HEK293T (cell line): ENCODE measurements around the gene ATXN2.

Source experiments
- CTCF ChIA-PET: fragments of 350-600 bp; formaldehyde crosslinking; extraction: SDS; loops from one replicate; lab custom pipeline; 2021; ENCODE audit warnings: antibody characterized with exemption, inconsistent platforms; lab: Yijun Ruan, JAX
- POLR2A ChIA-PET: fragments of 350-600 bp; formaldehyde crosslinking; extraction: SDS; loops from one replicate; lab custom pipeline; 2020; ENCODE audit warnings: antibody characterized with exemption, inconsistent platforms; lab: Yijun Ruan, JAX
- DNase-seq: peaks from one replicate; pipeline ENCODE4 v3.0.0; 2012; ENCODE audit warnings: mixed read lengths; ENCODE audit errors: extremely low spot score
- ARNT ChIP-seq: fragments of 450-650 bp; IDR thresholded peaks from 2 replicates; pipeline ENCODE4 v1.6.1; 2017; ENCODE audit warnings: mild to moderate bottlenecking
- BHLHE40 ChIP-seq: fragments of 450-650 bp; IDR thresholded peaks from 2 replicates; pipeline ENCODE4 v1.6.1; 2016; ENCODE audit warnings: mild to moderate bottlenecking, moderate library complexity, borderline replicate concordance
- CTBP1 ChIP-seq: fragments of 450-650 bp; IDR thresholded peaks from 2 replicates; pipeline ENCODE4 v1.6.1; 2016; ENCODE audit warnings: borderline replicate concordance
- ELF4 ChIP-seq: fragments of 450-650 bp; IDR thresholded peaks from 2 replicates; pipeline ENCODE4 v1.6.1; 2017; ENCODE audit warnings: antibody characterized with exemption
- FOXA1 ChIP-seq: fragments of 450-650 bp; IDR thresholded peaks from 2 replicates; pipeline ENCODE4 v1.6.1; 2016; ENCODE audit warnings: mild to moderate bottlenecking
- FOXK2 ChIP-seq: fragments of 450-650 bp; IDR thresholded peaks from 2 replicates; pipeline ENCODE4 v1.6.1; 2016; ENCODE audit warnings: mild to moderate bottlenecking
- FOXM1 ChIP-seq: fragments of 450-650 bp; IDR thresholded peaks from 2 replicates; pipeline ENCODE4 v1.6.1; 2017; ENCODE audit warnings: mild to moderate bottlenecking, borderline replicate concordance
- HDGF ChIP-seq: fragments of 450-650 bp; IDR thresholded peaks from 2 replicates; pipeline ENCODE4 v1.6.1; 2017; ENCODE audit warnings: antibody characterized with exemption, borderline replicate concordance
- L3MBTL2 ChIP-seq: fragments of 450-650 bp; conservative IDR thresholded peaks from 2 replicates; pipeline ENCODE4 v1.6.1; 2016; ENCODE audit warnings: mild to moderate bottlenecking
- LEF1 ChIP-seq: fragments of 450-650 bp; IDR thresholded peaks from 2 replicates; pipeline ENCODE4 v1.6.1; 2017; ENCODE audit warnings: mild to moderate bottlenecking, borderline replicate concordance
- NFRKB ChIP-seq: fragments of 450-650 bp; IDR thresholded peaks from 2 replicates; pipeline ENCODE4 v1.6.1; 2016; ENCODE audit warnings: mild to moderate bottlenecking, moderate library complexity
- PKNOX1 ChIP-seq: fragments of 450-650 bp; IDR thresholded peaks from 2 replicates; pipeline ENCODE4 v1.6.1; 2016
- SP1 ChIP-seq: fragments of 450-650 bp; IDR thresholded peaks from 2 replicates; pipeline ENCODE4 v1.6.1; 2017
- SUZ12 ChIP-seq: fragments of 450-650 bp; IDR thresholded peaks from 2 replicates; pipeline ENCODE4 v1.6.1; 2016; ENCODE audit warnings: mild to moderate bottlenecking
- TARDBP ChIP-seq: fragments of 450-650 bp; IDR thresholded peaks from 2 replicates; pipeline ENCODE4 v1.6.1; 2016
- ZNF384 ChIP-seq: fragments of 450-650 bp; IDR thresholded peaks from 2 replicates; pipeline ENCODE4 v1.6.1; 2016

ATXN2 gene

DNA sequence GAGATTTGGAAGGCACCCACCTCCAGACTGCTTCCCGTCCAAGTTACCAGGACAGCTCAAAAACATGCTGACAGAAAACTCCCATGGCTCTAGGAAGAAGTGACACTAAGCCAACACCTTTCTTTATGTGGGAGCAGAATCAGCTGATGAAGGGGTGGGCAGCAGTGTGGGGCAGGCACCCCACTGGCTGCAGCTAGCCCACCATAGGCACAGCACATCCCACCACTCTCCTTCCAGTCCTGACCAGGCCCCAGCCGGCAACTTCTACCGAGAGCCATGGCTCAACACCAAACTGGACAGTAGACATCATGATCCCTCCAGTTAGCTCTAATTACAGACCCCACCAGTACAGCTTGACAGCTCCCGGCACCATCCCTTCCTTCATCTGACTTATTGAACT is 148.4 kb downstream of the ATXN2 start:
- CTCF ChIA-PET = interaction anchor here (1.8 to 2.8 kb wide), 2 partner anchors 52 to 54 kb away, joined by 14 to 37 read pairs; no protein-coding TSS in a partner anchor
- TF ChIP-seq L3MBTL2 (no peak), FOXK2 (no peak), ZNF384 (no peak), FOXA1 (no peak), ARNT (no peak)
- no peak for DNase-seq
- POLR2A ChIA-PET = no interaction called here

GRCh38 chr12:111448846-111449790 is 150.0 kb downstream of the ATXN2 start:
- no peak for TF ChIP-seq PKNOX1
- no peak for TF ChIP-seq FOXM1
- no peak for TF ChIP-seq ZNF384
- TF ChIP-seq SUZ12 = no peak
- TF ChIP-seq ELF4 = no peak
- TF ChIP-seq L3MBTL2 = no peak
- TF ChIP-seq HDGF = no peak
- no peak for TF ChIP-seq LEF1
- no peak for TF ChIP-seq FOXK2
- DNase-seq = no peak
- ChIA-PET POLR2A (no interaction called here), CTCF (interaction anchor here (0.6 to 1.5 kb wide), 3 partner anchors 52 to 232 kb away, joined by 3 to 6 read pairs (median 3); no protein-coding TSS in a partner anchor)

GRCh38 chr12:111448266-111448830 is 150.8 kb downstream of the ATXN2 start:
- ChIA-PET POLR2A (no interaction called here), CTCF (interaction anchor here (1.5 kb wide), 1 partner anchor 51 kb away, joined by 6 read pairs; no protein-coding TSS in a partner anchor)
- no peak for TF ChIP-seq LEF1
- no peak for TF ChIP-seq BHLHE40
- no peak for TF ChIP-seq L3MBTL2
- TF ChIP-seq ELF4 = no peak
- TF ChIP-seq NFRKB = no peak
- TF ChIP-seq TARDBP = no peak
- no peak for TF ChIP-seq SP1
- TF ChIP-seq ARNT = no peak
- TF ChIP-seq FOXM1 = no peak
- no peak for TF ChIP-seq SUZ12
- TF ChIP-seq ZNF384 = no peak
- no peak for TF ChIP-seq PKNOX1
- no peak for TF ChIP-seq HDGF
- TF ChIP-seq FOXK2 = no peak
- no peak for TF ChIP-seq CTBP1
- TF ChIP-seq FOXA1 = no peak
- no peak for DNase-seq

- TF ChIP-seq SP1 (no peak), SUZ12 (no peak), FOXK2 (no peak), LEF1 (no peak), FOXA1 (no peak), PKNOX1 (no peak), L3MBTL2 (no peak), FOXM1 (no peak), TARDBP (no peak), ZNF384 (no peak), HDGF (no peak), NFRKB (no peak), ELF4 (no peak), BHLHE40 (no peak), ARNT (no peak), CTBP1 (no peak)
- CTCF ChIA-PET = no interaction called here
- POLR2A ChIA-PET = interaction anchor here (0.6 kb wide), 1 partner anchor 49 kb away, joined by 4 read pairs; no protein-coding TSS in a partner anchor
- DNase-seq = no peak
These were observed 151.4 kb downstream of the ATXN2 start for GRCh38 chr12:111447571-111448265.
